Esophagus (tissue), 2 donors: ENCODE results near the gene MARK3. TPM values are rescaled to one million over a fixed set of nuclear protein-coding genes. Genes with fewer than 3 reads are reported as not detected.
"Not testable (repeated sequence)": the region's sequence is repeated elsewhere in the genome, so short reads cannot be mapped to it uniquely, and the experiment has no call there.

Source experiments
- H3K27ac ChIP-seq, 2 donors: one replicate each; pipeline ENCODE4 v1.5.1; 2013; ENCODE audit warnings: low read depth in 2 of 2, mild to moderate bottlenecking in 2 of 2, inconsistent platforms in 1 of 2, low read length in 1 of 2, moderate library complexity in 1 of 2
- H3K27me3 ChIP-seq, 2 donors: one replicate each; pipeline ENCODE4 v1.6.1; 2013; ENCODE audit warnings: low read length in 2 of 2, control low read depth in 1 of 2, mild to moderate bottlenecking in 1 of 2; ENCODE audit not compliant: insufficient read depth in 2 of 2, control insufficient read depth in 1 of 2
- H3K36me3 ChIP-seq, 2 donors: one replicate each; pipeline ENCODE4 v1.6.1; 2013; ENCODE audit warnings: low read length in 1 of 2; ENCODE audit not compliant: control insufficient read depth in 2 of 2, insufficient read depth in 2 of 2
- H3K4me1 ChIP-seq, 2 donors: one replicate each; pipeline ENCODE4 v1.6.1; 2013; ENCODE audit warnings: low read length in 1 of 2; ENCODE audit not compliant: control insufficient read depth in 2 of 2, insufficient read depth in 2 of 2
- H3K4me3 ChIP-seq, 2 donors: one replicate each; pipeline ENCODE4 v1.5.1; 2013; ENCODE audit warnings: low read length in 2 of 2, mild to moderate bottlenecking in 2 of 2, low read depth in 1 of 2, moderate library complexity in 1 of 2
- H3K9me3 ChIP-seq, 2 donors: one replicate each; pipeline ENCODE4 v1.6.1; 2013; ENCODE audit warnings: mild to moderate bottlenecking in 2 of 2, low read depth in 1 of 2, low read length in 1 of 2, moderate library complexity in 1 of 2; ENCODE audit not compliant: control insufficient read depth in 2 of 2, insufficient read depth in 1 of 2
- WGBS, 2 donors: extraction: QIAGEN DNeasy Blood & Tissue Kit; methylation state at CpG; one replicate each; pipeline ENCODE4 v1.1.7; 2013; 5-methylcytosine and 5-hydroxymethylcytosine counted together
- polyA plus RNA-seq, 2 donors: library from polyadenylated mRNA; stranded (reverse); fragments of 200-250 nt; gene quantifications; one replicate each; pipeline ENCODE4 v1.2.3, GENCODE V29; 2013
- donor health status: healthy with polysubstance abuse.
- donor health status: Bipolar disorder and iron deficiency.

Gene MARK3
- polyA plus RNA-seq, 2 donors: 45.5 to 65.4 TPM

GRCh38 chr14:103520269-103520656, 135.0 kb downstream of the MARK3 start:
- no peaks in the 10 kb centered on the region for H3K9me3 ChIP-seq
- H3K27ac ChIP-seq: peak overlapping the region; percentile 73 to 83
- no peaks in the 10 kb centered on the region for H3K27me3 ChIP-seq
- 34 to 45% methylated on average over 10 of the region's 10 CpGs for WGBS, 2 donors
- H3K4me1 ChIP-seq: peaks cover 16 to 27% of the 10 kb centered on the region in 2 donors
- H3K4me3 ChIP-seq: peak overlapping the region in 1 of 2 donors; percentile 61
- H3K36me3 ChIP-seq: peaks cover 0 to 3% of the 10 kb centered on the region in 2 donors

DNA sequence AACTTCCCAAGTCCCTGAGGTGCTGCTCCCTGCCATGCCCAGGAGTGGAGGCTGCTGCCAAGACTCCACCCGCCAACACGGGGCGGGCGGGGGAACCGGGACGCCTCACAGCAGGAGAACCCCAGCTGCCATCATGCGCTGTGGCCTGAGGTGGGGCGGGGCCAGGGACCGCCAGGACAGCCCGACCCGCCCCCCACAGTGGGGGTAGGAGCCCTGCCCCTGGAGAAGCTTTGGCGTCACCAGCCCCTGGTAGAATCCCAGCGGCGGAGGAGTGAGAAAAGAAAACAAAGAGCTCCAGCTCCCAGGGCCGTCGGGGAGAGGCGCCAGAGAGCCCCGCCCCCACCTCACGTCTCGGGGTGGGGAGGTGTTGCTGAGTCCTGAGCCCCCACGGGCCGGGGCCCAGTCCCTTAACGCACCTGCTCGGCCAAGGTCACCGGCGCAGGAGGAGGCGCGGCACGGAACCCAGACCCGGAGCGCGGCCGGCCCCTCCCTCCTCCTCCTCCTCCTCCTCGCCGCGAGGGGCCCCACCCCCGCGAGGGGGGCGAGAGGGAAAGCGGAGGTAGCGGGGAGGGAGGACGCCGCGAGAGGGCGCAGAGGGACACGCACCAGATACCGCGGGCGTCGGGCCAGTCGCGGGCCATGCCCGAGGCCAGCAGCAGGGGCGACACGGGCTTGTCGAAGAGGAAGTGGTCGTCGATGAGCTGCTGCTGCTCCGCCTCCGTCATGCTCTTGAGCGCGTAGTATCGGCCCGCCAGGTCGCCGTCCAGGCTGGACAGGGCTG, 135.6 kb downstream of the MARK3 start:
- WGBS, 2 donors: 1 to 3% methylated on average over 32 to 66 of the region's 66 CpGs
- Histone ChIP-seq H3K9me3 (no peaks in the 10 kb centered on the region), H3K27me3 (no peaks in the 10 kb centered on the region), H3K4me1 (peaks cover 16 to 27% of the 10 kb centered on the region in 2 donors), H3K4me3 (peak overlapping the region; percentile 61 to 68), H3K27ac (peak overlapping the region; percentile 73 to 83), H3K36me3 (peaks cover 0 to 3% of the 10 kb centered on the region in 2 donors)

DNA sequence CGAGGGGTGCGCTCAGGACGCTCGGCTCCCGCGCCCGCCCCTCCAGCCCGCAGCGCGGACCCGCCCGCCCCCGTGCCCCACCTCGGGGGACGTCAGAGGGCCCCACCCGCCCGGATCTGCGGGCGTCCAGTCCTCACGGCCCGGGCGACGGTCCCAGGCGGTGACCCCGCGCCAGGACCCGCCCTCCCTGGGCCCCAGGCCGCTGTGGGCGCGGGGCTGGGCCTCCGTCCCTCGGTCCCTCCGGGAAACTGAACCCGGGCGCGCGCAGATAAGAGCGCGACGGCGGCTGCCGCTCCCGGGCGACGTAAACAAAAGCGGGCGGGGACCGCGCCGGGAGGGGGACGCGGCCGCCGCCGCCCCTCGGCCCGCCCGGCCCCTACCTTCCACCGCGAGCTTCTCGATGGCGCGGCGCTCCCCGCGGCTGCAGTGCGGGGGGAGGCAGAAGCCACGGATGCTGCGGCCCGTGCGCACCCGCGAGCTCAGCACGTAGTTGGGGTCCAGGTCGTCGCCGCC, 136.3 kb downstream of the MARK3 start:
- H3K9me3 ChIP-seq: no peaks in the 10 kb centered on the region
- no peaks in the 10 kb centered on the region for H3K27me3 ChIP-seq
- peaks cover 16 to 27% of the 10 kb centered on the region in 2 donors for H3K4me1 ChIP-seq
- 0 to 1% methylated on average over 62 to 77 of the region's 77 CpGs for WGBS, 2 donors
- peak overlapping the region; percentile 73 to 83 for H3K27ac ChIP-seq
- H3K36me3 ChIP-seq: peaks cover 0 to 3% of the 10 kb centered on the region in 2 donors
- peak overlapping the region; percentile 61 to 68 for H3K4me3 ChIP-seq

- WGBS, 2 donors: 0 to 2% methylated on average over 51 to 74 of the region's 74 CpGs
Observed at GRCh38 chr14:103521951-103522563, 136.8 kb downstream of the MARK3 start.

GRCh38 chr14:103522649-103523574, 137.7 kb downstream of the MARK3 start, which contains the start of gene CKB:
Gene CKB, minus strand, starts transcription at chr14:103522830. Its CDS starts 337 bp downstream, at chr14:103522493.
- H3K27me3 ChIP-seq: no peaks in the 10 kb centered on the region
- H3K4me1 ChIP-seq: peaks cover 19 to 27% of the 10 kb centered on the region in 2 donors
- H3K4me3 ChIP-seq: peak within 1 kb of the TSS; percentile 61 to 68
- H3K27ac ChIP-seq: peak within 1 kb of the TSS; percentile 73 to 79
- 4 to 12% methylated on average over 74 to 107 of the region's 107 CpGs for WGBS, 2 donors
- H3K9me3 ChIP-seq: no peaks in the 10 kb centered on the region
- peaks cover 0 to 3% of the 10 kb centered on the region in 2 donors for H3K36me3 ChIP-seq

More at GRCh38 chr14:103521951-103522563, 136.8 kb downstream of the MARK3 start:
- H3K9me3 ChIP-seq: no peaks in the 10 kb centered on the region
- no peaks in the 10 kb centered on the region for H3K27me3 ChIP-seq
- peak overlapping the region; percentile 61 to 68 for H3K4me3 ChIP-seq
- H3K36me3 ChIP-seq: peaks cover 0 to 3% of the 10 kb centered on the region in 2 donors
- peaks cover 16 to 27% of the 10 kb centered on the region in 2 donors for H3K4me1 ChIP-seq
- peak overlapping the region; percentile 73 to 79 for H3K27ac ChIP-seq

DNA sequence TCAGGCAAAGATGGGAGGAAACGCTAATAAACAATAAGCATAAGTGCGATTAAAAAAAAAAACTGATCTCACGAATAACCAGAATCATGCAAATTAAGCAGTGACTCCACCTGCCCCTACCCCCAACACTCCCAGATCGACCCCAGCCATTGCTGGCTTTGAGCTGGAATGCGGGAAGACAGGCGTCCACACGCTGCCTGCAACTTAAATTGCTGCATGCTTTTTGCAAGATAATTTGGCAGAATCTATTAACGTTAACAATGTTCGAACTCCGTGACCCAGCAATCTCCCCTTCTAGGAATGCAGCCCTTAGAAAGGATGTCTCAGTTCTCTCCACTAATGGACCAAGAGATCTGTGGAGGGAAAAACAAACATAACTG, 138.3 kb downstream of the MARK3 start:
- Histone ChIP-seq H3K4me3 (no peak overlapping the region), H3K27me3 (no peaks in the 10 kb centered on the region), H3K27ac (no peak overlapping the region), H3K4me1 (peaks cover 17 to 25% of the 10 kb centered on the region in 2 donors), H3K9me3 (no peaks in the 10 kb centered on the region), H3K36me3 (peaks cover 0 to 3% of the 10 kb centered on the region in 2 donors)
- WGBS, 2 donors: 51 to 64% methylated on average over 10 of the region's 10 CpGs

- Histone ChIP-seq H3K4me1 (peaks cover 17 to 21% of the 10 kb centered on the region in 2 donors), H3K9me3 (no peaks in the 10 kb centered on the region), H3K36me3 (peaks cover 0 to 3% of the 10 kb centered on the region in 2 donors), H3K4me3 (no peak overlapping the region), H3K27me3 (no peaks in the 10 kb centered on the region), H3K27ac (no peak overlapping the region)
- WGBS, 2 donors: 76 to 81% methylated on average over 12 of the region's 12 CpGs
Observed at GRCh38 chr14:103524002-103524935, 139.1 kb downstream of the MARK3 start.

DNA sequence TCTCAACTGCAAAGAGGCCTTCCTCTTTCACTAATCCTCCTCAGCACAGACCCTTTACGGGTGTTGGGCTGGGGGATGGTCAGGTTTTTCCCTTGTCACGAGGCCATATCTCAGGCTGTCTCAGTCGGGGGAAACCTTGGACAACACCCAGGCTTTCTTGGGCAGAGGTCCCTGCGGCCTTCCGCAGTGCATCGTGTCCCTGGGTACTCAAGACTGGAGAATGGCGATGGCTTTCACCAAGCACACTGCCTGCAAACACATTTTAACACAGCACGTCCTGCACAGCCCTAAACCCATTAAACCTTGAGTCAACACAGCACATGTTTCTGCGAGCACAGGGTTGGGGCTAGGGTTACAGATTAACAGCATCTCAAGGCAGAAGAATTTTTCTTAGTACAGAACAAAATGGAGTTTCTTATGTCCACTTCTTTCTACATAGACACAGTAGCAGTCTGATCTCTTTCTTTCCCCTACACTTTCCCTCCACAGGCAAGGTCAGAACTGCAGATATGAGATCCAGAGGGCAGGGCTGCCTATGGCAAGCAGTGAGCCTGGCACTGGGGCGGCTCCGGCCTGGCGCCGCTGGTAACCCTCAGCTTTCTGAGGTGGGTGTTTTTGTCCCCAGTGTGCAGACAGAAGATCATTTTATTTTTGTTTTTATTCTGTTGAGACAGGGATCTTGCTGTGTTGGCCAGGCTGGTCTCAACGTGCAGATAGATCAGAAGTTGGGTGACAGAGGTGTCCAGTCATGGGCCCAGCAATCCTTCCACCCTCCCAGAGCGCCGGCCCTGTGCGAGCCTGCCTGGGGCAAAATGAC, 140.4 kb downstream of the MARK3 start:
- peaks cover 22 to 27% of the 10 kb centered on the region in 2 donors for H3K4me1 ChIP-seq
- not testable (repeated sequence) for H3K36me3 ChIP-seq, H3K27me3 ChIP-seq, H3K4me3 ChIP-seq, H3K9me3 ChIP-seq, H3K27ac ChIP-seq
- 66 to 70% methylated on average over 17 of the region's 17 CpGs for WGBS, 2 donors
